Tongue (tissue), 2 donors: Measurements from ENCODE around the gene ERGIC1. TPM values are rescaled to one million over a fixed set of nuclear protein-coding genes. Genes with fewer than 3 reads are reported as not detected.

Source experiments
- DNase-seq: peaks from one replicate; pipeline ENCODE4 v3.0.0-alpha.2; 2015
- total RNA-seq: library from RNA; depleted of rRNA; stranded (reverse); fragments of >200 nt; gene quantifications from one replicate; pipeline ENCODE4 v1.2.3, GENCODE V29; 2014

Gene ERGIC1
- total RNA-seq, 1 donor from 2014 or later: 67.5 TPM

GRCh38 chr5:172921906-172922305, 87.9 kb downstream of the ERGIC1 start:
- DNase-seq: no peak

- DNase-seq: no peak
These were observed 89.5 kb downstream of the ERGIC1 start for GRCh38 chr5:172923539-172923938.

- DNase-seq: no peak
These were observed 91.4 kb downstream of the ERGIC1 start for GRCh38 chr5:172925336-172925948.

- DNase-seq: no peak
These were observed 92.0 kb downstream of the ERGIC1 start for GRCh38 chr5:172926008-172926523.

- DNase-seq: no peak
These were observed 92.7 kb downstream of the ERGIC1 start for GRCh38 chr5:172926796-172927195.

- no peak for DNase-seq
These were observed 95.4 kb downstream of the ERGIC1 start for GRCh38 chr5:172929371-172929838.

GRCh38 chr5:172931001-172931536, 97.0 kb downstream of the ERGIC1 start:
- no peak for DNase-seq

GRCh38 chr5:172932313-172933017, 98.4 kb downstream of the ERGIC1 start:
- peak; percentile 79 for DNase-seq

- no peak for DNase-seq
These were observed 99.2 kb downstream of the ERGIC1 start for GRCh38 chr5:172933238-172933637.

GRCh38 chr5:172935096-172935495, 101.0 kb downstream of the ERGIC1 start:
- DNase-seq: no peak

GRCh38 chr5:172936401-172936800, 102.3 kb downstream of the ERGIC1 start:
- DNase-seq: no peak

- DNase-seq: peak; percentile 69
These were observed 105.0 kb downstream of the ERGIC1 start for GRCh38 chr5:172939071-172939470.

- DNase-seq: peak; percentile 94
These were observed 105.7 kb downstream of the ERGIC1 start for GRCh38 chr5:172939611-172940267.

GRCh38 chr5:172940268-172941066, 106.4 kb downstream of the ERGIC1 start:
- DNase-seq: peak; percentile 84

GRCh38 chr5:172941067-172941516, 107.0 kb downstream of the ERGIC1 start:
- peak; percentile 56 for DNase-seq

GRCh38 chr5:172942556-172942955, 108.5 kb downstream of the ERGIC1 start:
- DNase-seq: no peak

- DNase-seq: peak; percentile 70
These were observed 109.3 kb downstream of the ERGIC1 start for GRCh38 chr5:172943283-172943841.

GRCh38 chr5:172943906-172944305, 109.9 kb downstream of the ERGIC1 start:
- no peak for DNase-seq

GRCh38 chr5:172944741-172945140, 110.7 kb downstream of the ERGIC1 start:
- no peak for DNase-seq

- no peak for DNase-seq
These were observed 111.1 kb downstream of the ERGIC1 start for GRCh38 chr5:172945151-172945550.

- DNase-seq: no peak
These were observed 112.1 kb downstream of the ERGIC1 start for GRCh38 chr5:172946146-172946545.

GRCh38 chr5:172949426-172949825, 115.4 kb downstream of the ERGIC1 start:
- DNase-seq: no peak
